Measurements from ENCODE around the gene COL23A1.

DNA sequence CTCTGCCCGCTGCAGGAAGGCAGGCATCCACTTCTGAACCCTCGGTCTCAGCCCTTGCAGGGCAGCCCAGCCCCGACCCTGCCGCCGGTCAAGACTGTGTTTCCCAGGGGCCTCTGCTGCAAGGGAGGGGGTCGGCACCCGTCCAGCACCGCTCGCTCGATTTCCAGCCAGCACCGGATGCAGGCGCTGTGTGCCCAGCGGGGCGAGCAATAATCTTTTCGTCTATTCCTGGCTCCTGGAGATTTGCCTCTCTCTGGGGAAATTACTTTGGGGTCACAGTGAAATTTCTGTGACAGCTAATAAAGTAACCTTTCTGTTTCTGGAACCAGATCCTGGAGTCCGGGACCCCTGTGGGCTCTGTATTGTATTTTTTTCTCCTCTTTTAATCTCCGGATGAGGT lies 155.3 kb downstream of the COL23A1 start:
- TF ChIP-seq ZNF232 (CRISPR knock-in tag; IDR thresholded peaks at IDR 0.05) = no peak
- TF ChIP-seq, protein P1, sequence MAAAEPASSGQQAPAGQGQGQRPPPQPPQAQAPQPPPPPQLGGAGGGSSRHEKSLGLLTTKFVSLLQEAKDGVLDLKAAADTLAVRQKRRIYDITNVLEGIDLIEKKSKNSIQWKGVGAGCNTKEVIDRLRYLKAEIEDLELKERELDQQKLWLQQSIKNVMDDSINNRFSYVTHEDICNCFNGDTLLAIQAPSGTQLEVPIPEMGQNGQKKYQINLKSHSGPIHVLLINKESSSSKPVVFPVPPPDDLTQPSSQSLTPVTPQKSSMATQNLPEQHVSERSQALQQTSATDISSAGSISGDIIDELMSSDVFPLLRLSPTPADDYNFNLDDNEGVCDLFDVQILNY (CRISPR knock-in tag; IDR thresholded peaks at IDR 0.05) = no peak
- TF ChIP-seq, protein P2, sequence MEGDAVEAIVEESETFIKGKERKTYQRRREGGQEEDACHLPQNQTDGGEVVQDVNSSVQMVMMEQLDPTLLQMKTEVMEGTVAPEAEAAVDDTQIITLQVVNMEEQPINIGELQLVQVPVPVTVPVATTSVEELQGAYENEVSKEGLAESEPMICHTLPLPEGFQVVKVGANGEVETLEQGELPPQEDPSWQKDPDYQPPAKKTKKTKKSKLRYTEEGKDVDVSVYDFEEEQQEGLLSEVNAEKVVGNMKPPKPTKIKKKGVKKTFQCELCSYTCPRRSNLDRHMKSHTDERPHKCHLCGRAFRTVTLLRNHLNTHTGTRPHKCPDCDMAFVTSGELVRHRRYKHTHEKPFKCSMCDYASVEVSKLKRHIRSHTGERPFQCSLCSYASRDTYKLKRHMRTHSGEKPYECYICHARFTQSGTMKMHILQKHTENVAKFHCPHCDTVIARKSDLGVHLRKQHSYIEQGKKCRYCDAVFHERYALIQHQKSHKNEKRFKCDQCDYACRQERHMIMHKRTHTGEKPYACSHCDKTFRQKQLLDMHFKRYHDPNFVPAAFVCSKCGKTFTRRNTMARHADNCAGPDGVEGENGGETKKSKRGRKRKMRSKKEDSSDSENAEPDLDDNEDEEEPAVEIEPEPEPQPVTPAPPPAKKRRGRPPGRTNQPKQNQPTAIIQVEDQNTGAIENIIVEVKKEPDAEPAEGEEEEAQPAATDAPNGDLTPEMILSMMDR (IDR thresholded peaks at IDR 0.05) = no peak
- no peak for TF ChIP-seq RELA (CRISPR knock-in tag; IDR thresholded peaks at IDR 0.05; ENCODE audit: borderline replicate concordance)
- TF ChIP-seq, protein P3, sequence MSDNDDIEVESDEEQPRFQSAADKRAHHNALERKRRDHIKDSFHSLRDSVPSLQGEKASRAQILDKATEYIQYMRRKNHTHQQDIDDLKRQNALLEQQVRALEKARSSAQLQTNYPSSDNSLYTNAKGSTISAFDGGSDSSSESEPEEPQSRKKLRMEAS (CRISPR knock-in tag; IDR thresholded peaks at IDR 0.05) = no peak
- TF ChIP-seq ZNF263 (CRISPR knock-in tag; IDR thresholded peaks at IDR 0.05; ENCODE audit: low read depth) = no peak
- TF ChIP-seq IRF2 (CRISPR knock-in tag; IDR thresholded peaks at IDR 0.05; ENCODE audit: borderline replicate concordance, low read depth) = no peak
- no peak for TF ChIP-seq SP1 (CRISPR knock-in tag; conservative IDR thresholded peaks at IDR 0.05)
- no peak for TF ChIP-seq ELF4 (CRISPR knock-in tag; IDR thresholded peaks at IDR 0.05; ENCODE audit: low read depth)
- no peak for TF ChIP-seq CBFB (CRISPR knock-in tag; IDR thresholded peaks at IDR 0.05; ENCODE audit: low read depth)
- TF ChIP-seq, protein P4, sequence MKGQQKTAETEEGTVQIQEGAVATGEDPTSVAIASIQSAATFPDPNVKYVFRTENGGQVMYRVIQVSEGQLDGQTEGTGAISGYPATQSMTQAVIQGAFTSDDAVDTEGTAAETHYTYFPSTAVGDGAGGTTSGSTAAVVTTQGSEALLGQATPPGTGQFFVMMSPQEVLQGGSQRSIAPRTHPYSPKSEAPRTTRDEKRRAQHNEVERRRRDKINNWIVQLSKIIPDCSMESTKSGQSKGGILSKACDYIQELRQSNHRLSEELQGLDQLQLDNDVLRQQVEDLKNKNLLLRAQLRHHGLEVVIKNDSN (CRISPR knock-in tag; IDR thresholded peaks at IDR 0.05) = no peak
- no peak for TF ChIP-seq ETV6 (CRISPR knock-in tag; IDR thresholded peaks at IDR 0.05)
